Endothelial cell of umbilical vein (primary cell): ENCODE results near the gene LTN1. TPM values are rescaled to one million over a fixed set of nuclear protein-coding genes. Genes with fewer than 3 reads are reported as not detected.

Experiments used
- BruUV-seq: library from RNA; stranded (reverse); fragments of 400-500 nt; replicated peaks from 2 replicates; lab custom pipeline; 2021; lab: Mats Ljungman, UMichigan
- CTCF ChIA-PET: fragments of 300-600, 350-600 bp; sonication (Branson Sonifier 250); formaldehyde crosslinking; loops from one replicate; lab custom pipeline; 2021; ENCODE audit warnings: antibody characterized with exemption, inconsistent platforms; lab: Charles Lee
- POLR2A ChIA-PET: fragments of 300-600, 350-600 bp; sonication (Branson Sonifier 250); formaldehyde crosslinking; loops from one replicate; lab custom pipeline; 2021; ENCODE audit warnings: antibody characterized with exemption, inconsistent platforms; lab: Charles Lee
- DNase-seq: peaks from one replicate; pipeline ENCODE4 v3.0.0-alpha.2; 2011; ENCODE audit warnings: low read depth, low spot score
- FAIRE-seq: peaks from 2 replicates; lab custom pipeline; 2011; peaks lifted over from hg19 to GRCh38; lab: Jason Lieb, UNC
- H2AFZ ChIP-seq: 2 replicates; pipeline ENCODE4 v1.6.0; 2012; ENCODE audit warnings: low read depth, low read length, control low read depth, inconsistent platforms
- H3K27ac ChIP-seq: 2 replicates; pipeline ENCODE4 v1.5.1; 2011; ENCODE audit warnings: low read depth, mild to moderate bottlenecking, control low read depth, low read length, moderate library complexity; ENCODE audit not compliant: insufficient read depth
- H3K27me3 ChIP-seq, 2 experiments: 2 replicates each; pipeline versions ENCODE4 v1.6.0 to v1.6.1; 2011; ENCODE audit warnings: low read length in 2 of 2, mixed read lengths in 1 of 2; ENCODE audit not compliant: control insufficient read depth in 2 of 2, insufficient read depth in 2 of 2
- H3K36me3 ChIP-seq, 2 experiments: 2 replicates in 1 of 2; 3 replicates in 1 of 2; pipeline ENCODE4 v1.5.1; 2011; ENCODE audit warnings: low read length in 2 of 2, mild to moderate bottlenecking in 1 of 2, moderate library complexity in 1 of 2; ENCODE audit not compliant: control insufficient read depth in 2 of 2, insufficient read depth in 2 of 2; ENCODE audit errors: extremely low read depth in 1 of 2
- H3K4me1 ChIP-seq: 3 replicates; pipeline ENCODE4 v1.5.1; 2011; ENCODE audit warnings: mild to moderate bottlenecking, low read length; ENCODE audit not compliant: control insufficient read depth, insufficient read depth; ENCODE audit errors: extremely low read depth
- H3K4me2 ChIP-seq: 2 replicates; pipeline ENCODE4 v1.6.1; 2011; ENCODE audit warnings: low read length, control low read depth, mixed read lengths; ENCODE audit not compliant: insufficient read depth
- H3K4me3 ChIP-seq, 3 experiments: fragments of 200-600 bp in 1 of 3; sonication (generic), shearing (Covaris generic) in 1 of 3; replicated peaks in 1 of 3; 2 replicates each; pipeline ENCODE4 v1.5.1; 2011 to 2016; ENCODE audit warnings: control low read depth in 3 of 3, low read length in 3 of 3, mild to moderate bottlenecking in 2 of 3, inconsistent platforms in 1 of 3, low read depth in 1 of 3, moderate library complexity in 1 of 3; ENCODE audit not compliant: insufficient read depth in 1 of 3
- H3K79me2 ChIP-seq: 2 replicates; pipeline ENCODE4 v1.6.0; 2012; ENCODE audit warnings: low read length, inconsistent platforms; ENCODE audit not compliant: control insufficient read depth, insufficient read depth
- H3K9ac ChIP-seq: replicated peaks from 2 replicates; pipeline ENCODE3; 2011; ENCODE audit warnings: low read length, control low read depth; ENCODE audit not compliant: insufficient read depth; ENCODE audit errors: extremely low read depth
- H3K9me1 ChIP-seq: replicated peaks from 3 replicates; pipeline ENCODE4 v1.6.0; 2011; ENCODE audit warnings: mild to moderate bottlenecking, low read length; ENCODE audit not compliant: control insufficient read depth, insufficient read depth; ENCODE audit errors: extremely low read depth
- H3K9me3 ChIP-seq: replicated peaks from 2 replicates; pipeline ENCODE4 v1.5.1; 2012; ENCODE audit warnings: low read length, inconsistent platforms; ENCODE audit not compliant: control insufficient read depth, insufficient read depth
- H4K20me1 ChIP-seq: replicated peaks from 2 replicates; pipeline ENCODE3; 2011; ENCODE audit warnings: mild to moderate bottlenecking, low read length; ENCODE audit not compliant: control insufficient read depth, insufficient read depth; ENCODE audit errors: extremely low read depth
- EZH2 ChIP-seq: IDR thresholded peaks from 2 replicates; pipeline ENCODE4 v1.6.1; 2012; ENCODE audit warnings: borderline replicate concordance, low read depth, mild to moderate bottlenecking, moderate library complexity, low read length, inconsistent platforms; ENCODE audit not compliant: severe bottlenecking
- FOS ChIP-seq: IDR thresholded peaks from 2 replicates; pipeline ENCODE4 v1.6.1; 2011; ENCODE audit warnings: mild to moderate bottlenecking, low read length, moderate library complexity, borderline replicate concordance; ENCODE audit not compliant: insufficient read depth
- GATA2 ChIP-seq: IDR thresholded peaks from 2 replicates; pipeline ENCODE4 v1.7.0; 2011; ENCODE audit warnings: low read depth, mild to moderate bottlenecking, moderate library complexity, mixed read lengths, low read length; ENCODE audit not compliant: insufficient read length, insufficient read depth
- JUN ChIP-seq: IDR thresholded peaks from 2 replicates; pipeline ENCODE4 v1.6.1; 2011; ENCODE audit warnings: borderline replicate concordance, low read depth; ENCODE audit not compliant: insufficient read length, insufficient read depth
- MYC ChIP-seq: IDR thresholded peaks from one replicate; pipeline ENCODE4 v1.6.1; 2011; ENCODE audit warnings: mild to moderate bottlenecking, low read depth, low read length
- POLR2A ChIP-seq: IDR thresholded peaks from 2 replicates; pipeline ENCODE4 v1.6.1; 2012; ENCODE audit warnings: low read depth, mild to moderate bottlenecking, control low read depth, low read length
- POLR2AphosphoS5 ChIP-seq: IDR thresholded peaks from 2 replicates; pipeline ENCODE4 v1.6.1; 2012; ENCODE audit warnings: low read depth, mild to moderate bottlenecking, control low read depth, low read length, moderate library complexity; ENCODE audit not compliant: insufficient read depth
- dilution Hi-C: fragments of 300-500 bp; cut with MboI; formaldehyde crosslinking; loops from one replicate; pipeline ENCODE4 v1.15.0; 2019; ENCODE audit warnings: low sequenced_read_pairs; ENCODE audit not compliant: extremely low pct_ligation_motif_present
- intact Hi-C: fragments of 100-400 bp; cut with micrococcal nuclease; formaldehyde crosslinking; loops from one replicate; pipeline ENCODE4 v1.10.0; 2022
- polyA plus RNA-seq, 4 experiments: library from polyadenylated mRNA; depleted of rRNA in 3 of 4; stranded (reverse) in 3 of 4; unstranded in 1 of 4; fragments of >200 nt; gene quantifications; 2 replicates each; pipeline versions ENCODE4 v1.2.1 to v1.2.3, GENCODE V29; 2011 to 2012; ENCODE audit warnings: missing spikeins in 1 of 4
- total RNA-seq: library from RNA; stranded (reverse); gene quantifications from 2 replicates; pipeline ENCODE4 v1.2.3, GENCODE V29; 2021
- TF ChIP-seq, protein P1 (sequence below), 2 donors: IDR thresholded peaks; 1 replicate in 1 of 2; 2 replicates in 1 of 2; pipeline ENCODE4 v1.5.1; 2011; ENCODE audit warnings: low read length in 2 of 2, mild to moderate bottlenecking in 2 of 2, moderate library complexity in 2 of 2, control low read depth in 1 of 2, inconsistent platforms in 1 of 2, low read depth in 1 of 2; ENCODE audit not compliant: insufficient read depth in 1 of 2; ENCODE audit errors: extremely low read depth in 1 of 2
- TF ChIP-seq, protein P2 (sequence below): IDR thresholded peaks from 2 replicates; pipeline ENCODE4 v1.6.1; 2011; ENCODE audit not compliant: insufficient read depth, insufficient read length

Gene LTN1
- total and polyA plus RNA-seq, 2 donors (not counting 3 experiments of a cell fraction or from before 2014, with no cell fraction given): 3.8 to 23.0 TPM

DNA sequence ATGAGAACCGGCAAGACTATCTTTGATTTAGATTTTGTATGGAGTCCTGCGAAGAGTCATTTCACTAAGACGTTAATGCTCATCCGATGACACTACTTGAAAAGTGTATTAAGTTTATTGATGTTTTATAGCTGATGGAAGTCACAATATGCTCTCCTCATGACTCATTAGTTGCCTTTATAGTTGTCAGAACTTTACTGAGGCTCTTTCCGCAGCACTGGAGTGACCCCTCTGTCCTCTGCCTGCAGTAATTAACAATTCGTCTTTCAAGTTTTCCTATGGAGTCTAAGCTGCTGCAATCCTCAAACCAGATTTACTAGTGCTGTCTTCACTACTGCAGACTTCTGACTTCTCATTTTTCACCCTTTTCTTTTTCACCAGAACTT is 32.6 kb upstream of the LTN1 start:
- TF ChIP-seq EZH2: no peak
- TF ChIP-seq JUN: peak; percentile 9
- no TSS peak for BruUV-seq
- peak overlapping the region; percentile 33 to 80 (median 66) for H3K4me3 ChIP-seq
- H3K9me1 ChIP-seq: no peaks in the 10 kb centered on the region
- H4K20me1 ChIP-seq: no peaks in the 10 kb centered on the region
- peak overlapping the region; percentile 88 for H3K27ac ChIP-seq
- no peaks in the 10 kb centered on the region for H3K36me3 ChIP-seq
- ChIA-PET POLR2A (interaction anchor here (0.9 to 1.8 kb wide), 3 partner anchors 23 to 48 kb away, joined by 3 to 9 read pairs (median 7); partner anchors contain the start of genes CCT8 and LTN1), CTCF (interaction anchor here (0.6 to 1.5 kb wide), 4 partner anchors 15 to 60 kb away, joined by 3 to 6 read pairs (median 3); partner anchors contain the start of gene CCT8)
- DNase-seq (no peak), FAIRE-seq (no peak)
- no peaks in the 10 kb centered on the region for H3K27me3 ChIP-seq
- H3K79me2 ChIP-seq: peaks cover 34% of the 10 kb centered on the region
- H3K9ac ChIP-seq: peak overlapping the region; percentile 92
- dilution Hi-C loops (no loop called here), intact Hi-C loops (loop anchor here (1.0 kb wide), 2 partner anchors 33 to 140 kb away; partner anchors contain the start of gene LTN1)
- peaks cover 8% of the 10 kb centered on the region for H3K4me1 ChIP-seq
- H2AFZ ChIP-seq: peak overlapping the region; percentile 22
- peak overlapping the region; percentile 66 for H3K4me2 ChIP-seq
- H3K9me3 ChIP-seq: no peaks in the 10 kb centered on the region

DNA sequence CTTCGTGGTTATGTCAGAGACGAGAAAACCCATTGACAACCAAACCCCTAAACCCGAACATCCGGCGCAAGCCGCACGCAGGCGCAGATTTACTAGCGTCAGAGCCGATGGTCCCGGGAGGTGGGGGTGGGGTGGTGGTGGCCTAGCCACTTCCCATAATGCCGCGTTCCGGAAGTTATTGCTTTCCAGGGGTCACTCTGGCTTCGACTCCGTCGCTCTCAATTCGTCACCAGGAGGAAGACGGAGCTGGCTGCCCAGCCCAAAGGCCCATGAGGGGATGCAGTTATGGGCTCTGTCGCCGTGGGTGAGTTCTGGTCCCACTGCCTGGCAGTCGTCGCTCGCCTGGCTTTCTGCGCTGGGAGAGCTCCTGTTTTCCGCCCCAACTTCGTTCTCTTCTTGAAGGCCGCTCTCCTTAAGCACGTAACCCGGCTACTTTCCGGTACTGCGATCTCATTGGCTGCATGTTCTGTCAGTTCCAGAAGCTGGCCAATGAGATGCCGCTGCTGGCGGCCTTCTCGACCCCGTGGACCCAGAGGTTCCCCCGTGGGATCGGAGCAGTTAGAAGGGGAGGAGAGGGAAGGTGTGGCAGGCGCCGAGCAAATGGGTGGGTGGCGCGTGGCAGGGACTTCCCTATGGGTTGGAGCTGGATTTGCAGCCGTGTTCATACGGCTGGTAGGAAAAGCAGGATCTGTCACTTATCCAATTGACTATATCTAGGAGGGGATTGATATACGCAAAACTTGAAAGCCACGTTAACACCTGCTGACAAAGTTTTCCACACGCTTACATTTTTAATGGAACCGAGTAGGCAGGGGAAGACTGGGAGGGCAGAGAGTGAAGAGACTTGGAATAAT is 32.0 kb upstream of the LTN1 start, which contains the start of gene USP16:
USP16 (plus strand) TSS at position 195 of the 854 bp plus-strand sequence. CDS start 3,246 bp downstream, outside the sequence.
- Histone ChIP-seq H3K4me2 (peak within 1 kb of the TSS; percentile 84), H3K9ac (peak within 1 kb of the TSS; percentile 92), H4K20me1 (no peaks in the 10 kb centered on the region), H3K79me2 (peaks cover 34% of the 10 kb centered on the region), H3K27ac (peak within 1 kb of the TSS; percentile 88), H3K36me3 (no peaks in the 10 kb centered on the region), H3K4me3 (peak within 1 kb of the TSS; percentile 33 to 80 (median 66)), H2AFZ (peak within 1 kb of the TSS; percentile 80), H3K9me3 (no peaks in the 10 kb centered on the region), H3K9me1 (no peaks in the 10 kb centered on the region), H3K4me1 (peaks cover 8% of the 10 kb centered on the region), H3K27me3 (no peaks in the 10 kb centered on the region)
- DNase-seq (peak; percentile 100), FAIRE-seq (peak; percentile 83)
- dilution Hi-C loops: no loop called here
- ChIA-PET POLR2A (interaction anchor here (0.7 to 1.8 kb wide), 4 partner anchors 11 to 49 kb away, joined by 3 to 9 read pairs (median 5); partner anchors contain the start of genes CCT8 and LTN1), CTCF (interaction anchor here (0.8 to 1.5 kb wide), 3 partner anchors 22 to 59 kb away, joined by 3 to 6 read pairs (median 3); partner anchors contain the start of gene CCT8)
- intact Hi-C loops: loop anchor here (1.0 kb wide), 4 partner anchors 22 to 139 kb away; partner anchors contain the start of genes CCT8 and LTN1
- TF ChIP-seq POLR2AphosphoS5 (peak; percentile 69), JUN (no peak), POLR2A (peak; percentile 62), EZH2 (no peak), FOS (no peak), GATA2 (no peak), MYC (peak; percentile 19)
- TF ChIP-seq, protein P1, sequence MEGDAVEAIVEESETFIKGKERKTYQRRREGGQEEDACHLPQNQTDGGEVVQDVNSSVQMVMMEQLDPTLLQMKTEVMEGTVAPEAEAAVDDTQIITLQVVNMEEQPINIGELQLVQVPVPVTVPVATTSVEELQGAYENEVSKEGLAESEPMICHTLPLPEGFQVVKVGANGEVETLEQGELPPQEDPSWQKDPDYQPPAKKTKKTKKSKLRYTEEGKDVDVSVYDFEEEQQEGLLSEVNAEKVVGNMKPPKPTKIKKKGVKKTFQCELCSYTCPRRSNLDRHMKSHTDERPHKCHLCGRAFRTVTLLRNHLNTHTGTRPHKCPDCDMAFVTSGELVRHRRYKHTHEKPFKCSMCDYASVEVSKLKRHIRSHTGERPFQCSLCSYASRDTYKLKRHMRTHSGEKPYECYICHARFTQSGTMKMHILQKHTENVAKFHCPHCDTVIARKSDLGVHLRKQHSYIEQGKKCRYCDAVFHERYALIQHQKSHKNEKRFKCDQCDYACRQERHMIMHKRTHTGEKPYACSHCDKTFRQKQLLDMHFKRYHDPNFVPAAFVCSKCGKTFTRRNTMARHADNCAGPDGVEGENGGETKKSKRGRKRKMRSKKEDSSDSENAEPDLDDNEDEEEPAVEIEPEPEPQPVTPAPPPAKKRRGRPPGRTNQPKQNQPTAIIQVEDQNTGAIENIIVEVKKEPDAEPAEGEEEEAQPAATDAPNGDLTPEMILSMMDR (IDR thresholded peaks at IDR 0.05; ENCODE audit: extremely low read depth in 1 of 2, insufficient read depth in 1 of 2, low read depth in 1 of 2, low read length in 2 of 2): no peak
- TF ChIP-seq, protein P2, sequence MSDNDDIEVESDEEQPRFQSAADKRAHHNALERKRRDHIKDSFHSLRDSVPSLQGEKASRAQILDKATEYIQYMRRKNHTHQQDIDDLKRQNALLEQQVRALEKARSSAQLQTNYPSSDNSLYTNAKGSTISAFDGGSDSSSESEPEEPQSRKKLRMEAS: peak; percentile 39
- TSS peak; percentile 47 for BruUV-seq
